HTR-8/SVneo (cell line): ENCODE results near the gene KCNN3.

Experiments
- DNase-seq: peaks from one replicate; pipeline ENCODE4 v3.0.0; 2011; ENCODE audit warnings: low spot score, mixed read lengths; ENCODE audit not compliant: insufficient read length
- FAIRE-seq: peaks from 2 replicates; lab custom pipeline; 2011; peaks lifted over from hg19 to GRCh38; lab: Jason Lieb, UNC

Gene KCNN3

GRCh38 chr1:154845174-154845573 is 24.9 kb downstream of the KCNN3 start:
- no peak for FAIRE-seq
- no peak for DNase-seq

GRCh38 chr1:154844297-154844681 is 25.8 kb downstream of the KCNN3 start:
- FAIRE-seq, result no peak
- DNase-seq, result no peak

- DNase-seq (no peak), FAIRE-seq (no peak)
These were observed 26.3 kb downstream of the KCNN3 start for GRCh38 chr1:154843636-154844296.

- DNase-seq (no peak), FAIRE-seq (no peak)
These were observed 27.4 kb downstream of the KCNN3 start for GRCh38 chr1:154842635-154843034.

- DNase-seq (no peak), FAIRE-seq (no peak)
These were observed 28.7 kb downstream of the KCNN3 start for GRCh38 chr1:154841384-154841783.

- no peak for FAIRE-seq
These were observed 29.6 kb downstream of the KCNN3 start for GRCh38 chr1:154840269-154841176.

GRCh38 chr1:154839691-154840090 is 30.4 kb downstream of the KCNN3 start:
- DNase-seq (no peak), FAIRE-seq (no peak)

More at GRCh38 chr1:154840269-154841176, 29.6 kb downstream of the KCNN3 start:
- DNase-seq, result peak; percentile 53

- DNase-seq (no peak), FAIRE-seq (no peak)
These were observed 31.1 kb downstream of the KCNN3 start for GRCh38 chr1:154838988-154839387.

GRCh38 chr1:154838461-154838860 is 31.6 kb downstream of the KCNN3 start:
- DNase-seq, result no peak
- no peak for FAIRE-seq

- no peak for FAIRE-seq
- no peak for DNase-seq
These were observed 32.4 kb downstream of the KCNN3 start for GRCh38 chr1:154837672-154838171.

GRCh38 chr1:154837034-154837671 is 32.9 kb downstream of the KCNN3 start:
- FAIRE-seq (no peak), DNase-seq (no peak)

- no peak for FAIRE-seq
- DNase-seq, result no peak
These were observed 34.4 kb downstream of the KCNN3 start for GRCh38 chr1:154835531-154836324.

GRCh38 chr1:154833841-154834240 is 36.2 kb downstream of the KCNN3 start:
- DNase-seq, result no peak
- FAIRE-seq, result no peak

- DNase-seq (no peak), FAIRE-seq (no peak)
These were observed 36.9 kb downstream of the KCNN3 start for GRCh38 chr1:154833209-154833608.

GRCh38 chr1:154832384-154832783 is 37.7 kb downstream of the KCNN3 start:
- no peak for FAIRE-seq
- DNase-seq, result no peak

GRCh38 chr1:154831462-154831861 is 38.6 kb downstream of the KCNN3 start:
- DNase-seq (no peak), FAIRE-seq (no peak)

GRCh38 chr1:154829062-154829461 is 41.0 kb downstream of the KCNN3 start:
- FAIRE-seq (no peak), DNase-seq (no peak)

GRCh38 chr1:154824179-154825000 is 45.7 kb downstream of the KCNN3 start:
- no peak for DNase-seq
- no peak for FAIRE-seq

- FAIRE-seq (no peak), DNase-seq (no peak)
These were observed 47.4 kb downstream of the KCNN3 start for GRCh38 chr1:154822717-154823116.
